PC-3 (cell line): ENCODE data around the gene INF2. TPM values are rescaled to one million over a fixed set of nuclear protein-coding genes. Genes with fewer than 3 reads are reported as not detected.

Experiments
- ATAC-seq: fragments of 200-7000 bp; cut with Tn5 transposase; 2 replicates; pipeline ENCODE4 v1.9.1; 2020; ENCODE audit warnings: mild to moderate bottlenecking, moderate library complexity
- BruUV-seq: library from RNA; stranded (reverse); fragments of 400-500 nt; replicated peaks from 2 replicates; lab custom pipeline; 2021; lab: Mats Ljungman, UMichigan
- CTCF ChIA-PET: fragments of 300-600 bp; sonication (Branson Sonifier 250); formaldehyde crosslinking; loops from one replicate; lab custom pipeline; 2022; ENCODE audit warnings: antibody characterized with exemption; lab: Charles Lee
- POLR2A ChIA-PET: fragments of 300-600 bp; sonication (Branson Sonifier 250); formaldehyde crosslinking; loops from one replicate; lab custom pipeline; 2022; ENCODE audit warnings: antibody characterized with exemption; ENCODE audit not compliant: unreplicated experiment; lab: Charles Lee
- DNase-seq: peaks from one replicate; pipeline ENCODE4 v3.0.0-alpha.2; 2015
- H2AFZ ChIP-seq: fragments of 300-600 bp; sonication (generic); 2 replicates; pipeline ENCODE4 v1.6.0; 2016; ENCODE audit warnings: antibody characterized with exemption, low read length
- H3F3A ChIP-seq: fragments of 300-600 bp; sonication (generic); one replicate; pipeline ENCODE4 v1.6.0; 2017; ENCODE audit warnings: antibody characterized with exemption, low read length, control low read depth, mild to moderate bottlenecking; ENCODE audit not compliant: unreplicated experiment
- H3K27ac ChIP-seq: fragments of 300-600 bp; sonication (generic); 2 replicates; pipeline ENCODE4 v1.5.1; 2016; ENCODE audit warnings: mild to moderate bottlenecking, low read length
- H3K27me3 ChIP-seq: fragments of 300-600 bp; sonication (generic); 2 replicates; pipeline ENCODE4 v1.6.1; 2016; ENCODE audit warnings: low read length, mixed read lengths
- H3K36me3 ChIP-seq: fragments of 300-600 bp; sonication (generic); 2 replicates; pipeline ENCODE4 v1.6.1; 2016; ENCODE audit warnings: low read depth, mixed run types, low read length, mixed read lengths
- H3K4me1 ChIP-seq: fragments of 300-600 bp; sonication (generic); 2 replicates; pipeline ENCODE4 v1.5.1; 2016; ENCODE audit warnings: low read length; ENCODE audit not compliant: insufficient read depth
- H3K4me2 ChIP-seq: fragments of 300-600 bp; sonication (generic); 2 replicates; pipeline ENCODE4 v1.6.0; 2016; ENCODE audit warnings: low read length
- H3K4me3 ChIP-seq: fragments of 300-600 bp; sonication (generic); 2 replicates; pipeline ENCODE4 v1.5.1; 2016; ENCODE audit warnings: mild to moderate bottlenecking, low read length, mixed read lengths
- H3K79me2 ChIP-seq: fragments of 300-600 bp; sonication (generic); 2 replicates; pipeline ENCODE4 v1.6.1; 2017; ENCODE audit warnings: low read length, mixed read lengths
- H3K9ac ChIP-seq: fragments of 300-600 bp; sonication (generic); 2 replicates; pipeline ENCODE4 v1.6.0; 2016; ENCODE audit warnings: mild to moderate bottlenecking, low read length
- H3K9me2 ChIP-seq: fragments of 300-600 bp; sonication (generic); replicated peaks from 2 replicates; pipeline ENCODE4 v1.6.1; 2016; ENCODE audit warnings: mixed run types, low read length, mixed read lengths
- H3K9me3 ChIP-seq: fragments of 300-600 bp; sonication (generic); 2 replicates; pipeline ENCODE4 v1.6.1; 2016; ENCODE audit warnings: low read length, mixed read lengths
- H4K20me1 ChIP-seq: fragments of 300-600 bp; sonication (generic); 2 replicates; pipeline ENCODE4 v1.6.1; 2016; ENCODE audit warnings: low read length, mixed read lengths
- EZH2 ChIP-seq: fragments of 300-600 bp; sonication (generic); IDR thresholded peaks from one replicate; pipeline ENCODE4 v1.6.1; 2017; ENCODE audit warnings: antibody characterized with exemption, mild to moderate bottlenecking, low read length; ENCODE audit not compliant: unreplicated experiment
- EZH2phosphoT487 ChIP-seq: fragments of 300-600 bp; sonication (generic); IDR thresholded peaks from 2 replicates; pipeline ENCODE4 v1.6.1; 2018; ENCODE audit warnings: mild to moderate bottlenecking, antibody characterized with exemption, low read length, borderline replicate concordance
- intact Hi-C: fragments of 100-400 bp; cut with micrococcal nuclease; formaldehyde crosslinking; loops from 2 replicates; pipeline ENCODE4 v1.9.0; 2023
- total RNA-seq: library from RNA; depleted of rRNA; stranded (reverse); fragments of >200 nt; gene quantifications from 2 replicates; pipeline ENCODE4 v1.2.3, GENCODE V29; 2014
- TF ChIP-seq, protein P1 (sequence below): fragments of 300-600 bp; sonication (generic); conservative IDR thresholded peaks from 2 replicates; pipeline ENCODE4 v1.5.1; 2017; ENCODE audit warnings: antibody characterized with exemption, low read depth, mild to moderate bottlenecking, low read length

Gene INF2
- total RNA-seq, 1 experiment from 2014 or later, result 132 TPM

DNA sequence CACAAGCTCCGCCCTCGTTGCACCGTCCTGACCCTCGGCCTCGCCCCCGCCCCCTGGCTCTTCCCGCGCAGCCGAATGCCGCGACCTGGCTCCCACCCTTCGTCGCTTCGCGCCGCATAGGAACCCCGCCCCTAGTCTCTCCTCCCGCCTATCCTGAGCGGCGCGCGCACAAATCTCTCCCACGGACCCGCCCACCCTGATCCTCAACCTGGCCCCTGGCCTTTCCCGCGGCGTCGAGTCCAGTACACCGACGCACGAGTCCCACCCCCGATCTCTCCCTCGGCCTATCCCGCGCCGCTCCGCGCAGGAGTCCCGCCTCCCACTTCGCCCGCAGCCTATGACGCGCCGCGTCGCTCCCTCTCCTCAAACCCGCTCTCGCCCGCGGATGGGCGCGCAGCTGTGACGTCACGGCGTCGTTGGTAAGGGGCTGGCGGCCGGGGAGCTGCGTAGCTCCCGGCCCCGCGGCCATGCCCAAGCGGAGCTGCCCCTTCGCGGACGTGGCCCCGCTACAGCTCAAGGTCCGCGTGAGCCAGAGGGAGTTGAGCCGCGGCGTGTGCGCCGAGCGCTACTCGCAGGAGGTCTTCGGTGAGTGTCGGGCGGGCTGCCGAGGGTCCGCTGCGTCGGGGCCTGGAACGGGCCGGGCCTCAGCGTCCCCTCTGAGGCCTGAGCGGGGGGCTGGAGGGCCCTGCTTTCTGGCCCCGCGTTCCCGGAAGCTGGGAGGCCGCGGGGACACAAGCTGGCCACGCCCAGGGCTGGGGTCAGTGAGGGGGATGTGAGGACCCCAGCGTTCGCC lies 63.5 kb downstream of the INF2 start, which contains the start of gene SIVA1:
TSS of gene SIVA1 (plus strand) at position 413 of the 793 bp plus-strand sequence. CDS start at position 468, 55 bp downstream.
- Histone ChIP-seq H3K9me3 (no peaks in the 10 kb centered on the region), H3K9ac (peak within 1 kb of the TSS; percentile 99), H3K79me2 (peaks cover 49% of the 10 kb centered on the region), H3K4me1 (peaks cover 32% of the 10 kb centered on the region), H3K36me3 (peaks cover 14% of the 10 kb centered on the region; the same call in 1 of the 2 replicates), H3F3A (no peaks in the 10 kb centered on the region), H2AFZ (peak within 1 kb of the TSS; percentile 78), H3K27me3 (no peaks in the 10 kb centered on the region), H4K20me1 (peaks cover 23% of the 10 kb centered on the region), H3K27ac (peak within 1 kb of the TSS; percentile 54), H3K4me2 (peak within 1 kb of the TSS; percentile 94), H3K9me2 (no peaks in the 10 kb centered on the region), H3K4me3 (peak within 1 kb of the TSS; percentile 100)
- ChIA-PET CTCF (interaction anchor here (0.6 kb wide), 2 partner anchors 74 to 217 kb away, joined by 3 read pairs; no protein-coding TSS in a partner anchor), POLR2A (interaction anchor here (0.5 to 1.2 kb wide), 4 partner anchors 74 to 1201 kb away, joined by 3 to 18 read pairs (median 6); no protein-coding TSS in a partner anchor)
- ATAC-seq (peak; percentile 91), DNase-seq (peak; percentile 99)
- intact Hi-C loops, result no loop called here
- BruUV-seq, result no TSS peak
- TF ChIP-seq, protein P1, sequence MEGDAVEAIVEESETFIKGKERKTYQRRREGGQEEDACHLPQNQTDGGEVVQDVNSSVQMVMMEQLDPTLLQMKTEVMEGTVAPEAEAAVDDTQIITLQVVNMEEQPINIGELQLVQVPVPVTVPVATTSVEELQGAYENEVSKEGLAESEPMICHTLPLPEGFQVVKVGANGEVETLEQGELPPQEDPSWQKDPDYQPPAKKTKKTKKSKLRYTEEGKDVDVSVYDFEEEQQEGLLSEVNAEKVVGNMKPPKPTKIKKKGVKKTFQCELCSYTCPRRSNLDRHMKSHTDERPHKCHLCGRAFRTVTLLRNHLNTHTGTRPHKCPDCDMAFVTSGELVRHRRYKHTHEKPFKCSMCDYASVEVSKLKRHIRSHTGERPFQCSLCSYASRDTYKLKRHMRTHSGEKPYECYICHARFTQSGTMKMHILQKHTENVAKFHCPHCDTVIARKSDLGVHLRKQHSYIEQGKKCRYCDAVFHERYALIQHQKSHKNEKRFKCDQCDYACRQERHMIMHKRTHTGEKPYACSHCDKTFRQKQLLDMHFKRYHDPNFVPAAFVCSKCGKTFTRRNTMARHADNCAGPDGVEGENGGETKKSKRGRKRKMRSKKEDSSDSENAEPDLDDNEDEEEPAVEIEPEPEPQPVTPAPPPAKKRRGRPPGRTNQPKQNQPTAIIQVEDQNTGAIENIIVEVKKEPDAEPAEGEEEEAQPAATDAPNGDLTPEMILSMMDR, result no peak
- TF ChIP-seq EZH2phosphoT487 (no peak), EZH2 (no peak)

DNA sequence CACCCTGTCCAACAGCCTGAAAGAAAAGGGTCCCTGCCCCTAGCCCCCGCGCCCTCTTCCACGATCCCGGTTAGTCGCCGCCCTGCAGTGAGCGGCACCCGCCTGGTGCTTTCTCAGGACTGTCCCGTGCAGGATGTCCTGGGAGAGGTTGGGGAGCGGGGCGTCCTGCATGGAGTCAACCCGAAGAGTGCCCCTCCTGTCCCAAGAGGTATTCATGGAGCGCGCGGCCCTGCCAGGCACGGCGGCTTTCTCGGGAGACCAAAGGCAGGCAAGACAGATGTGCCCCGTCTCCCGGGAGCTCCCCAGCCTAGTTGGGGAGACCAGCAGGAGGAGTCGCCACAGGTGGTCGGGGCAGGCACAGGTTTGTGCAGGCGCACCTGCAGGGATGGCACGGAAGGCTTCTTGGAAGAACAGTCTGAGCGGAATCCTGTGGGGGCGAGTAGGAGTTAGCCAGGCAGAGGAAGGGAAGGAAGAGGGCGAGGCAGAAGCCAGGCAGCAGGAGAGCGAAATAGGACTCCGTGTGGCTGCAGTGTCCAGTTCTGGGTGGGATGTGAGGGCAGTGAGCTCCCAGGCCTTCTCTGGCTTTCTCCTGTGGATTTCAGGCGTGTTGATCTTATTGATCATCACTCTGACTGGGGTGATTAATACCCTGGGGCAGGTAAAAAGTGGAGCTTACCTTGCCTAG lies 64.3 kb downstream of the INF2 start:
- Histone ChIP-seq H2AFZ (peak overlapping the region; percentile 73; the same call in 1 of the 2 replicates), H3K9ac (peak overlapping the region; percentile 99), H3K9me3 (no peaks in the 10 kb centered on the region), H3K79me2 (peaks cover 49% of the 10 kb centered on the region), H3K27me3 (no peaks in the 10 kb centered on the region), H3K4me1 (peaks cover 32% of the 10 kb centered on the region), H3K4me2 (peak overlapping the region; percentile 94), H3K4me3 (peak overlapping the region; percentile 100), H3F3A (no peaks in the 10 kb centered on the region), H4K20me1 (peaks cover 23% of the 10 kb centered on the region), H3K27ac (peak overlapping the region; percentile 54), H3K36me3 (peaks cover 14% of the 10 kb centered on the region; the same call in 1 of the 2 replicates), H3K9me2 (no peaks in the 10 kb centered on the region)
- TF ChIP-seq EZH2phosphoT487, result no peak
- no peak for TF ChIP-seq EZH2
- TF ChIP-seq, protein P1, result no peak
- TSS peak; percentile 55 for BruUV-seq
- no peak for ATAC-seq
- ChIA-PET POLR2A (no interaction called here), CTCF (interaction anchor here (0.7 kb wide), 1 partner anchor 41 kb away, joined by 3 read pairs; no protein-coding TSS in a partner anchor)
- intact Hi-C loops, result no loop called here
- peak; percentile 23 for DNase-seq
